OCI-LY3 (cell line): ENCODE results near the gene CACNA1C.

Experiments
- H2AFZ ChIP-seq: fragments of 200-600, 300-600 bp; shearing (Covaris generic); 2 replicates; pipeline ENCODE4 v1.6.0; 2014; ENCODE audit warnings: antibody characterized with exemption, low read depth, low read length
- H3K27ac ChIP-seq: fragments of 200-600, 300-600 bp; sonication (generic); 2 replicates; pipeline ENCODE4 v1.5.1; 2014; ENCODE audit warnings: mild to moderate bottlenecking, low read length, moderate library complexity, mixed read lengths
- H3K27me3 ChIP-seq: fragments of 200-600, 300-600 bp; sonication (generic); 2 replicates; pipeline ENCODE4 v1.6.1; 2014; ENCODE audit warnings: low read depth, low read length, mixed read lengths
- H3K36me3 ChIP-seq: fragments of 200-600, 300-600 bp; sonication (generic); replicated peaks from 2 replicates; pipeline ENCODE3; 2014; ENCODE audit warnings: low read depth, low read length, mixed read lengths
- H3K4me1 ChIP-seq: fragments of 300-600, 200-600 bp; sonication (generic); 2 replicates; pipeline ENCODE4 v1.6.1; 2014; ENCODE audit warnings: low read length, mixed read lengths
- H3K4me2 ChIP-seq: fragments of 200-600, 300-600 bp; sonication (generic); 2 replicates; pipeline ENCODE4 v1.6.1; 2014; ENCODE audit warnings: low read length, mixed read lengths
- H3K4me3 ChIP-seq: fragments of 300-600, 200-600 bp; sonication (generic); 2 replicates; pipeline ENCODE4 v1.5.1; 2014; ENCODE audit warnings: antibody characterized with exemption, mild to moderate bottlenecking, low read length, moderate library complexity
- H3K79me2 ChIP-seq: fragments of 300-600, 200-600 bp; shearing (Covaris generic); 2 replicates; pipeline ENCODE4 v1.6.1; 2014; ENCODE audit warnings: mild to moderate bottlenecking, low read length, mixed read lengths
- H3K9ac ChIP-seq: fragments of 300-600, 200-600 bp; shearing (Covaris generic); 2 replicates; pipeline ENCODE4 v1.6.0; 2014; ENCODE audit warnings: mild to moderate bottlenecking, low read length, moderate library complexity
- H3K9me3 ChIP-seq: fragments of 200-600, 300-600 bp; shearing (Covaris generic); 2 replicates; pipeline ENCODE4 v1.6.1; 2014; ENCODE audit warnings: low read length, mixed read lengths; ENCODE audit not compliant: insufficient read depth
- H4K20me1 ChIP-seq: fragments of 200-600, 300-600 bp; sonication (generic); 2 replicates; pipeline ENCODE4 v1.6.1; 2016; ENCODE audit warnings: low read length, mixed read lengths; ENCODE audit not compliant: insufficient read depth
- CTCF ChIP-seq: fragments of 200-600, 300-600 bp; sonication (generic); IDR thresholded peaks from 2 replicates; pipeline ENCODE4 v1.5.1; 2014; ENCODE audit warnings: antibody characterized with exemption, low read length, low read depth
- EZH2phosphoT487 ChIP-seq: fragments of 200-600 bp; shearing (Covaris generic); IDR thresholded peaks from 2 replicates; pipeline ENCODE4 v1.6.1; 2018; ENCODE audit warnings: antibody characterized with exemption, mixed run types, low read depth

Gene CACNA1C

GRCh38 chr12:2054091-2055018 lies 1.6 kb downstream of the CACNA1C start:
- no peak overlapping the region for H3K4me3 ChIP-seq
- no peaks in the 10 kb centered on the region for H4K20me1 ChIP-seq
- H3K27ac ChIP-seq, result no peak overlapping the region
- no peak overlapping the region for H3K4me2 ChIP-seq
- no peak overlapping the region for H2AFZ ChIP-seq
- H3K4me1 ChIP-seq, result peaks cover 10% of the 10 kb centered on the region
- TF ChIP-seq EZH2phosphoT487, result no peak
- no peak for TF ChIP-seq CTCF
- H3K9me3 ChIP-seq, result no peaks in the 10 kb centered on the region
- no peak overlapping the region for H3K9ac ChIP-seq
- H3K27me3 ChIP-seq, result peaks cover 32% of the 10 kb centered on the region
- no peaks in the 10 kb centered on the region for H3K36me3 ChIP-seq
- no peaks in the 10 kb centered on the region for H3K79me2 ChIP-seq

GRCh38 chr12:2057041-2057794 lies 4.4 kb downstream of the CACNA1C start:
- peak; percentile 86 for TF ChIP-seq CTCF
- TF ChIP-seq EZH2phosphoT487, result no peak
- H3K36me3 ChIP-seq, result no peaks in the 10 kb centered on the region
- no peak overlapping the region for H3K4me3 ChIP-seq
- H3K27ac ChIP-seq, result no peak overlapping the region
- H3K27me3 ChIP-seq, result peaks cover 41% of the 10 kb centered on the region
- H3K4me2 ChIP-seq, result no peak overlapping the region
- no peaks in the 10 kb centered on the region for H4K20me1 ChIP-seq
- no peak overlapping the region for H3K9ac ChIP-seq
- no peaks in the 10 kb centered on the region for H3K4me1 ChIP-seq
- H3K79me2 ChIP-seq, result no peaks in the 10 kb centered on the region
- no peak overlapping the region for H2AFZ ChIP-seq
- H3K9me3 ChIP-seq, result no peaks in the 10 kb centered on the region

- no peaks in the 10 kb centered on the region for H4K20me1 ChIP-seq
- no peak overlapping the region for H3K9ac ChIP-seq
- H2AFZ ChIP-seq, result no peak overlapping the region
- H3K27ac ChIP-seq, result no peak overlapping the region
- no peaks in the 10 kb centered on the region for H3K79me2 ChIP-seq
- H3K4me3 ChIP-seq, result no peak overlapping the region
- no peak overlapping the region for H3K4me2 ChIP-seq
- no peak for TF ChIP-seq EZH2phosphoT487
- no peak for TF ChIP-seq CTCF
- no peaks in the 10 kb centered on the region for H3K36me3 ChIP-seq
- H3K4me1 ChIP-seq, result no peaks in the 10 kb centered on the region
- peaks cover 41% of the 10 kb centered on the region for H3K27me3 ChIP-seq
- no peaks in the 10 kb centered on the region for H3K9me3 ChIP-seq
Measured at GRCh38 chr12:2057795-2058408, 5.1 kb downstream of the CACNA1C start.

GRCh38 chr12:2058837-2059236 lies 6.0 kb downstream of the CACNA1C start:
- no peaks in the 10 kb centered on the region for H3K79me2 ChIP-seq
- H3K4me3 ChIP-seq, result no peak overlapping the region
- H3K4me1 ChIP-seq, result no peaks in the 10 kb centered on the region
- peaks cover 46% of the 10 kb centered on the region for H3K27me3 ChIP-seq
- no peaks in the 10 kb centered on the region for H4K20me1 ChIP-seq
- H3K4me2 ChIP-seq, result no peak overlapping the region
- H3K27ac ChIP-seq, result no peak overlapping the region
- H3K36me3 ChIP-seq, result no peaks in the 10 kb centered on the region
- no peak overlapping the region for H2AFZ ChIP-seq
- no peak for TF ChIP-seq EZH2phosphoT487
- no peak for TF ChIP-seq CTCF
- H3K9ac ChIP-seq, result no peak overlapping the region
- no peaks in the 10 kb centered on the region for H3K9me3 ChIP-seq
